Peyer's patch (tissue), 4 donors: Measurements from ENCODE around the gene BLOC1S2.

Source experiments
- CTCF ChIP-seq, 6 experiments: fragments of 450-650 bp in 4 of 6; fragments of 200-600 bp in 2 of 6; sonication (generic) in 1 of 6; IDR thresholded peaks; one replicate each; pipeline ENCODE4 v1.5.1; 2017 to 2019; ENCODE audit warnings: antibody characterized with exemption in 6 of 6, mild to moderate bottlenecking in 3 of 6, moderate library complexity in 1 of 6
- POLR2A ChIP-seq, 2 donors: fragments of 450-650 bp; IDR thresholded peaks; one replicate each; pipeline ENCODE4 v1.5.1; 2017; ENCODE audit warnings: antibody characterized with exemption in 2 of 2, mild to moderate bottlenecking in 2 of 2, moderate library complexity in 2 of 2

DNA sequence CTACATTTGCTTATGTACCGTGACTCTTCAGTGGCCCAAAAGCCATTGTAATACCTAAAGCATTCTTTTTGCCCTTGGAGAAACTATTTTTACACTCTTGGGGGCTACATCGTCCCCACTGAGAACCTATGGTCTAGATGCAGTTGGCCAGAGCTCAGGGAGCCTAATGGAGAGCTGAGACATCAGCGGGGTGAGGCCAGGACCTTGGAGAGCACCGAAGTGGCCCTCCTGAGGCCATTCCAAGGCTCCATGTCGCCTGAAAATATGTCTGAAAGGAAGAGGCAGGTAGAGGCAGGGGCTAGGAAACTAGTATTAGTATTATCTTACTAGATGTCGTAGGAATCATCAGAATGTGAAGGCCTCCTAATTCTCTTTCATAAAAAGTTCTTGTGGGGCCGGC, 38.7 kb upstream of the BLOC1S2 start:
- TF ChIP-seq CTCF (IDR thresholded peaks at IDR 0.05) (no peak), POLR2A (IDR thresholded peaks at IDR 0.05) (no peak)
